GM12878 (cell line): ENCODE results near the gene CHDH.

Experiments
- CEBPB ChIP-seq, 2 experiments: fragments of 150-350 bp in 1 of 2; IDR thresholded peaks; 2 replicates each; pipeline ENCODE4 v1.6.1; 2012 to 2014; ENCODE audit warnings: low read depth in 2 of 2, low read length in 2 of 2, borderline replicate concordance in 1 of 2, inconsistent platforms in 1 of 2
- CTCF ChIP-seq, 3 experiments: IDR thresholded peaks in 2 of 3; conservative IDR thresholded peaks in 1 of 3; 2 replicates each; pipeline ENCODE4 v1.5.1; 2011; ENCODE audit warnings: low read depth in 3 of 3, low read length in 3 of 3, mild to moderate bottlenecking in 3 of 3, control low read depth in 2 of 3, moderate library complexity in 2 of 3, inconsistent platforms in 1 of 3, mixed read lengths in 1 of 3; ENCODE audit not compliant: control insufficient read depth in 2 of 3, insufficient read depth in 1 of 3; ENCODE audit errors: extremely low read depth in 1 of 3
- FOXK2 ChIP-seq: fragments of 450-650 bp; IDR thresholded peaks from 2 replicates; pipeline ENCODE4 v1.6.1; 2017; ENCODE audit warnings: mild to moderate bottlenecking, moderate library complexity
- IRF5 ChIP-seq: fragments of 450-650 bp; IDR thresholded peaks from 2 replicates; pipeline ENCODE4 v1.6.1; 2017; ENCODE audit warnings: borderline replicate concordance
- MYB ChIP-seq: fragments of 150-350 bp; IDR thresholded peaks from 2 replicates; pipeline ENCODE4 v1.6.1; 2014; ENCODE audit warnings: mild to moderate bottlenecking, low read depth, low read length, borderline replicate concordance
- NFIC ChIP-seq: IDR thresholded peaks from 2 replicates; pipeline ENCODE4 v1.6.1; 2012; ENCODE audit warnings: low read depth, mild to moderate bottlenecking, inconsistent platforms, low read length, moderate library complexity
- POLR2A ChIP-seq: IDR thresholded peaks from 2 replicates; pipeline ENCODE4 v1.6.1; 2011; ENCODE audit warnings: low read depth, mild to moderate bottlenecking, low read length
- POLR2AphosphoS5 ChIP-seq: IDR thresholded peaks from 2 replicates; pipeline ENCODE4 v1.6.1; 2011; ENCODE audit warnings: mild to moderate bottlenecking, low read length, inconsistent platforms
- RB1 ChIP-seq: fragments of 450-650 bp; formaldehyde crosslinking; IDR thresholded peaks from 2 replicates; pipeline ENCODE4 v1.6.1; 2017; ENCODE audit warnings: mild to moderate bottlenecking, borderline replicate concordance
- SIX5 ChIP-seq: IDR thresholded peaks from 2 replicates; pipeline ENCODE4 v1.6.1; 2011; ENCODE audit warnings: mild to moderate bottlenecking, low read depth, low read length, moderate library complexity; ENCODE audit not compliant: severe bottlenecking
- SRF ChIP-seq, 2 experiments: IDR thresholded peaks; 2 replicates each; pipeline ENCODE4 v1.6.1; 2011; ENCODE audit warnings: low read depth in 2 of 2, low read length in 2 of 2, mild to moderate bottlenecking in 1 of 2, moderate library complexity in 1 of 2
- TF ChIP-seq, protein P1 (sequence below): IDR thresholded peaks from 2 replicates; pipeline ENCODE4 v1.6.1; 2012; ENCODE audit warnings: mild to moderate bottlenecking, low read depth, low read length
- TF ChIP-seq, protein P2 (sequence below): fragments of 450-650 bp; IDR thresholded peaks from 2 replicates; pipeline ENCODE4 v1.6.1; 2016; ENCODE audit warnings: mild to moderate bottlenecking, moderate library complexity, borderline replicate concordance

DNA sequence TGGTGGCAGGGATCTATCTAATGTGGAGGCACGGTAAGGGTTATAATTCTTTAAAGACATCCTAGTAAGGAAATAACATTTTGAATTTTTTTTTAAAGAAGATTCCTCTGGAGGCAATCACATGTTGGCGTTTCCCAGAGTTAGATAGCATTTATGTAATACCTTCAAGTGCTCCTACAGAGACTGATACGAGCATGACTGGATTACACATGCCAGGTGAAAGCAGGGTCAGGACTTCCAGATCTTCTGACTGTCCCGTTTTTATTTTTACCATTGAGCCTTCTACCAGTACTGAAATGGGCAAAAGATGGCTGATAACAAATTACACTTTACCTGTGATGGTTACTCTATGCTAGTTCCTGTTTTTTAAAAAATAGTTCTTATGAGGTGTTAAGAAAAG, 14.0 kb upstream of the CHDH start:
- TF ChIP-seq RB1 (no peak), IRF5 (no peak), POLR2A (no peak), SIX5 (no peak), SRF (IDR thresholded peaks at IDR 0.05; ENCODE audit: low read depth in 2 of 2, low read length in 2 of 2) (no peak), POLR2AphosphoS5 (no peak), CEBPB (IDR thresholded peaks at IDR 0.05; ENCODE audit: borderline replicate concordance in 1 of 2, low read depth in 2 of 2, low read length in 2 of 2) (no peak), NFIC (no peak), MYB (no peak), FOXK2 (no peak), CTCF (IDR thresholded peaks at IDR 0.05 in 2 of 3, conservative IDR thresholded peaks at IDR 0.05 in 1 of 3; ENCODE audit: control insufficient read depth in 2 of 3, extremely low read depth in 1 of 3, insufficient read depth in 1 of 3, low read depth in 3 of 3, low read length in 3 of 3) (no peak)
- TF ChIP-seq, protein P1, sequence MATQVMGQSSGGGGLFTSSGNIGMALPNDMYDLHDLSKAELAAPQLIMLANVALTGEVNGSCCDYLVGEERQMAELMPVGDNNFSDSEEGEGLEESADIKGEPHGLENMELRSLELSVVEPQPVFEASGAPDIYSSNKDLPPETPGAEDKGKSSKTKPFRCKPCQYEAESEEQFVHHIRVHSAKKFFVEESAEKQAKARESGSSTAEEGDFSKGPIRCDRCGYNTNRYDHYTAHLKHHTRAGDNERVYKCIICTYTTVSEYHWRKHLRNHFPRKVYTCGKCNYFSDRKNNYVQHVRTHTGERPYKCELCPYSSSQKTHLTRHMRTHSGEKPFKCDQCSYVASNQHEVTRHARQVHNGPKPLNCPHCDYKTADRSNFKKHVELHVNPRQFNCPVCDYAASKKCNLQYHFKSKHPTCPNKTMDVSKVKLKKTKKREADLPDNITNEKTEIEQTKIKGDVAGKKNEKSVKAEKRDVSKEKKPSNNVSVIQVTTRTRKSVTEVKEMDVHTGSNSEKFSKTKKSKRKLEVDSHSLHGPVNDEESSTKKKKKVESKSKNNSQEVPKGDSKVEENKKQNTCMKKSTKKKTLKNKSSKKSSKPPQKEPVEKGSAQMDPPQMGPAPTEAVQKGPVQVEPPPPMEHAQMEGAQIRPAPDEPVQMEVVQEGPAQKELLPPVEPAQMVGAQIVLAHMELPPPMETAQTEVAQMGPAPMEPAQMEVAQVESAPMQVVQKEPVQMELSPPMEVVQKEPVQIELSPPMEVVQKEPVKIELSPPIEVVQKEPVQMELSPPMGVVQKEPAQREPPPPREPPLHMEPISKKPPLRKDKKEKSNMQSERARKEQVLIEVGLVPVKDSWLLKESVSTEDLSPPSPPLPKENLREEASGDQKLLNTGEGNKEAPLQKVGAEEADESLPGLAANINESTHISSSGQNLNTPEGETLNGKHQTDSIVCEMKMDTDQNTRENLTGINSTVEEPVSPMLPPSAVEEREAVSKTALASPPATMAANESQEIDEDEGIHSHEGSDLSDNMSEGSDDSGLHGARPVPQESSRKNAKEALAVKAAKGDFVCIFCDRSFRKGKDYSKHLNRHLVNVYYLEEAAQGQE = no peak
- TF ChIP-seq, protein P2, sequence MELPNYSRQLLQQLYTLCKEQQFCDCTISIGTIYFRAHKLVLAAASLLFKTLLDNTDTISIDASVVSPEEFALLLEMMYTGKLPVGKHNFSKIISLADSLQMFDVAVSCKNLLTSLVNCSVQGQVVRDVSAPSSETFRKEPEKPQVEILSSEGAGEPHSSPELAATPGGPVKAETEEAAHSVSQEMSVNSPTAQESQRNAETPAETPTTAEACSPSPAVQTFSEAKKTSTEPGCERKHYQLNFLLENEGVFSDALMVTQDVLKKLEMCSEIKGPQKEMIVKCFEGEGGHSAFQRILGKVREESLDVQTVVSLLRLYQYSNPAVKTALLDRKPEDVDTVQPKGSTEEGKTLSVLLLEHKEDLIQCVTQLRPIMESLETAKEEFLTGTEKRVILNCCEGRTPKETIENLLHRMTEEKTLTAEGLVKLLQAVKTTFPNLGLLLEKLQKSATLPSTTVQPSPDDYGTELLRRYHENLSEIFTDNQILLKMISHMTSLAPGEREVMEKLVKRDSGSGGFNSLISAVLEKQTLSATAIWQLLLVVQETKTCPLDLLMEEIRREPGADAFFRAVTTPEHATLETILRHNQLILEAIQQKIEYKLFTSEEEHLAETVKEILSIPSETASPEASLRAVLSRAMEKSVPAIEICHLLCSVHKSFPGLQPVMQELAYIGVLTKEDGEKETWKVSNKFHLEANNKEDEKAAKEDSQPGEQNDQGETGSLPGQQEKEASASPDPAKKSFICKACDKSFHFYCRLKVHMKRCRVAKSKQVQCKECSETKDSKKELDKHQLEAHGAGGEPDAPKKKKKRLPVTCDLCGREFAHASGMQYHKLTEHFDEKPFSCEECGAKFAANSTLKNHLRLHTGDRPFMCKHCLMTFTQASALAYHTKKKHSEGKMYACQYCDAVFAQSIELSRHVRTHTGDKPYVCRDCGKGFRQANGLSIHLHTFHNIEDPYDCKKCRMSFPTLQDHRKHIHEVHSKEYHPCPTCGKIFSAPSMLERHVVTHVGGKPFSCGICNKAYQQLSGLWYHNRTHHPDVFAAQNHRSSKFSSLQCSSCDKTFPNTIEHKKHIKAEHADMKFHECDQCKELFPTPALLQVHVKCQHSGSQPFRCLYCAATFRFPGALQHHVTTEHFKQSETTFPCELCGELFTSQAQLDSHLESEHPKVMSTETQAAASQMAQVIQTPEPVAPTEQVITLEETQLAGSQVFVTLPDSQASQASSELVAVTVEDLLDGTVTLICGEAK = no peak
